Prostate gland (tissue), 2 donors: Measurements from ENCODE around the gene SSBP3. TPM values are rescaled to one million over a fixed set of nuclear protein-coding genes. Genes with fewer than 3 reads are reported as not detected.

Experiments used
- DNase-seq: peaks from one replicate; pipeline ENCODE4 v3.0.0-alpha.2; 2019; ENCODE audit warnings: low spot score
- H3K27ac ChIP-seq, 2 donors: fragments of 200-600 bp; sonication (generic); 2 replicates each; pipeline ENCODE4 v1.5.1; 2017 to 2019
- H3K27me3 ChIP-seq: fragments of 200-600 bp; sonication (generic); replicated peaks from 2 replicates; pipeline ENCODE4 v1.5.1; 2019; ENCODE audit not compliant: insufficient read depth
- H3K36me3 ChIP-seq, 2 donors: fragments of 200-600 bp; sonication (generic); 1 replicate in 1 of 2; 2 replicates in 1 of 2; pipeline versions ENCODE4 v1.5.1 to v1.8.1; 2017 to 2019
- H3K4me1 ChIP-seq: fragments of 200-600 bp; sonication (generic); replicated peaks from 2 replicates; pipeline ENCODE4 v1.5.1; 2019
- H3K4me3 ChIP-seq, 2 donors: fragments of 200-600 bp; sonication (generic); 2 replicates each; pipeline ENCODE4 v1.5.1; 2017 to 2019
- H3K9me3 ChIP-seq: fragments of 200-600 bp; sonication (generic); 2 replicates; pipeline ENCODE4 v1.5.1; 2017
- CTCF ChIP-seq, 4 experiments: fragments of 200-600 bp in 2 of 4; fragments of 450-650 bp in 2 of 4; sonication (generic) in 2 of 4; IDR thresholded peaks; 1 replicate in 3 of 4; 2 replicates in 1 of 4; pipeline ENCODE4 v1.5.1; 2016 to 2019; ENCODE audit warnings: antibody characterized with exemption in 4 of 4, mild to moderate bottlenecking in 2 of 4, moderate library complexity in 2 of 4
- POLR2A ChIP-seq: fragments of 450-650 bp; IDR thresholded peaks from one replicate; pipeline ENCODE4 v1.6.1; 2016; ENCODE audit warnings: antibody characterized with exemption, mild to moderate bottlenecking
- POLR2AphosphoS5 ChIP-seq: sonication (generic); formaldehyde crosslinking; IDR thresholded peaks from one replicate; pipeline ENCODE4 v1.6.1; 2017; ENCODE audit warnings: antibody characterized with exemption
- WGBS: methylation state at CpG from one replicate; pipeline ENCODE4 v1.1.5; 2018; 5-methylcytosine and 5-hydroxymethylcytosine counted together
- intact Hi-C: fragments of 100-400 bp; cut with DNase I; formaldehyde crosslinking; loops from one replicate; pipeline ENCODE4 v1.14.2; 2022
- total RNA-seq, 2 donors: library from RNA; depleted of rRNA; stranded (reverse); fragments of >200 nt; gene quantifications; one replicate each; pipeline ENCODE4 v1.1.0, GENCODE V29; 2016

The SSBP3 gene
- total RNA-seq, 2 donors from 2014 or later: 45.0 to 94.4 TPM

- no peaks in the 10 kb centered on the region for H3K4me1 ChIP-seq
- TF ChIP-seq POLR2AphosphoS5 (peak; percentile 60), CTCF (IDR thresholded peaks at IDR 0.05) (no peak)
- no peak overlapping the region for H3K27ac ChIP-seq
- intact Hi-C loops: no loop called here
- H3K36me3 ChIP-seq: no peaks in the 10 kb centered on the region
- no peaks in the 10 kb centered on the region for H3K27me3 ChIP-seq
- 0% methylated on average over 2 of the region's 2 CpGs for WGBS
- no peak overlapping the region for H3K4me3 ChIP-seq
- no peaks in the 10 kb centered on the region for H3K9me3 ChIP-seq
- DNase-seq: no peak
Observed at GRCh38 chr1:54413295-54413694, 7.1 kb upstream of the SSBP3 start.

- no peaks in the 10 kb centered on the region for H3K36me3 ChIP-seq
- H3K27ac ChIP-seq: no peak overlapping the region
- intact Hi-C loops: no loop called here
- no peaks in the 10 kb centered on the region for H3K27me3 ChIP-seq
- no peaks in the 10 kb centered on the region for H3K4me1 ChIP-seq
- no peaks in the 10 kb centered on the region for H3K9me3 ChIP-seq
- TF ChIP-seq CTCF (IDR thresholded peaks at IDR 0.05): no peak
- no peak for TF ChIP-seq POLR2A
- no peak for TF ChIP-seq POLR2AphosphoS5
- 84% methylated on average over 9 of the region's 9 CpGs for WGBS
- DNase-seq: no peak
- H3K4me3 ChIP-seq: no peak overlapping the region
Observed at GRCh38 chr1:54410359-54410758, 4.2 kb upstream of the SSBP3 start.

GRCh38 chr1:54409156-54410142, 3.3 kb upstream of the SSBP3 start:
- no peak for TF ChIP-seq POLR2AphosphoS5
- Histone ChIP-seq H3K4me3 (no peak overlapping the region), H3K4me1 (peaks cover under 1% of the 10 kb centered on the region), H3K27me3 (no peaks in the 10 kb centered on the region), H3K9me3 (no peaks in the 10 kb centered on the region), H3K27ac (peak overlapping the region in 1 of 2 donors; percentile 75), H3K36me3 (no peaks in the 10 kb centered on the region)
- intact Hi-C loops: loop anchor here (5.0 kb wide), 3 partner anchors 97 to 287 kb away; partner anchors contain the start of gene ACOT11
- no peak for DNase-seq
- 80% methylated on average over 9 of the region's 9 CpGs for WGBS

GRCh38 chr1:54408147-54409066, 2.2 kb upstream of the SSBP3 start:
- Histone ChIP-seq H3K27me3 (no peaks in the 10 kb centered on the region), H3K4me1 (peaks cover 7% of the 10 kb centered on the region), H3K4me3 (no peak overlapping the region), H3K36me3 (no peaks in the 10 kb centered on the region), H3K9me3 (no peaks in the 10 kb centered on the region), H3K27ac (peak overlapping the region; percentile 75 to 92)
- intact Hi-C loops: loop anchor here (5.0 kb wide), 3 partner anchors 96 to 286 kb away; partner anchors contain the start of gene ACOT11
- no peak for DNase-seq
- no peak for TF ChIP-seq POLR2AphosphoS5
- 43% methylated on average over 9 of the region's 9 CpGs for WGBS

GRCh38 chr1:54407404-54408146, 1.4 kb upstream of the SSBP3 start:
- peaks cover 7% of the 10 kb centered on the region for H3K4me1 ChIP-seq
- WGBS: 7% methylated on average over 15 of the region's 15 CpGs
- H3K9me3 ChIP-seq: no peaks in the 10 kb centered on the region
- peak; percentile 79 for DNase-seq
- no peaks in the 10 kb centered on the region for H3K27me3 ChIP-seq
- TF ChIP-seq POLR2AphosphoS5 (peak; percentile 92), CTCF (IDR thresholded peaks at IDR 0.05) (peak in 1 of 4 experiments; percentile 1), POLR2A (peak; percentile 48)
- peak overlapping the region; percentile 92 to 94 for H3K27ac ChIP-seq
- intact Hi-C loops: loop anchor here (1.0 to 5.0 kb wide), 5 partner anchors 81 to 285 kb away; partner anchors contain the start of gene ACOT11
- no peaks in the 10 kb centered on the region for H3K36me3 ChIP-seq
- H3K4me3 ChIP-seq: peak overlapping the region; percentile 81 to 95
